K562 (cell line): ENCODE data around the gene STXBP6. TPM values are rescaled to one million over a fixed set of nuclear protein-coding genes. Genes with fewer than 3 reads are reported as not detected.

Source experiments
- ATAC-seq: fragments of 200-7000 bp; cut with Tn5 transposase; 3 replicates; pipeline ENCODE4 v1.9.1; 2020; ENCODE audit warnings: moderate library complexity
- BruUV-seq: library from RNA; stranded (reverse); fragments of 400-500 nt; replicated peaks from 2 replicates; lab custom pipeline; 2021; lab: Mats Ljungman, UMichigan
- CTCF ChIA-PET: fragments of 300-600 bp; formaldehyde crosslinking; extraction: SDS; loops from one replicate; lab custom pipeline; 2021; ENCODE audit warnings: low intra/inter-chr PET ratio; lab: Yijun Ruan, JAX
- POLR2A ChIA-PET: fragments of 300-600, 350-650 bp; sonication (Branson Sonifier 250); formaldehyde crosslinking; extraction: SDS; loops from one replicate; lab custom pipeline; 2021; ENCODE audit warnings: antibody characterized with exemption, inconsistent platforms; lab: Yijun Ruan, JAX
- DNase-seq, 4 experiments: peaks; one replicate each; pipeline versions ENCODE4 v3.0.0 to v3.0.0-alpha.2; 2011 to 2018; ENCODE audit warnings: low spot score in 3 of 4, mixed read lengths in 3 of 4; ENCODE audit errors: extremely low read depth in 1 of 4
- FAIRE-seq: peaks from 2 replicates; lab custom pipeline; 2011; peaks lifted over from hg19 to GRCh38; lab: Jason Lieb, UNC
- H2AFZ ChIP-seq: 2 replicates; pipeline ENCODE4 v1.6.0; 2011; ENCODE audit warnings: low read depth, low read length, control low read depth, inconsistent platforms
- H3K27ac ChIP-seq: fragments of 200-600 bp; 3 replicates; pipeline ENCODE4 v1.8.0; 2011; ENCODE audit warnings: low read depth, mild to moderate bottlenecking, control low read depth, inconsistent platforms, low read length, moderate library complexity, mixed read lengths; ENCODE audit errors: extremely low read depth
- H3K27me3 ChIP-seq, 2 experiments: fragments of 300-600 bp in 1 of 2; 2 replicates in 1 of 2; 3 replicates in 1 of 2; pipeline versions ENCODE4 v1.6.0 to v1.8.0; 2011; ENCODE audit warnings: inconsistent platforms in 2 of 2, low read length in 2 of 2, mild to moderate bottlenecking in 1 of 2, mixed read lengths in 1 of 2, moderate library complexity in 1 of 2; ENCODE audit not compliant: control insufficient read depth in 2 of 2, insufficient read depth in 2 of 2
- H3K36me3 ChIP-seq: fragments of 300-600 bp; 3 replicates; pipeline ENCODE4 v1.8.0; 2011; ENCODE audit warnings: mild to moderate bottlenecking, low read length, inconsistent platforms; ENCODE audit not compliant: control insufficient read depth, insufficient read depth
- H3K4me1 ChIP-seq, 2 experiments: fragments of 200-600 bp in 1 of 2; replicated peaks in 1 of 2; 2 replicates in 1 of 2; 3 replicates in 1 of 2; pipeline versions ENCODE4 v1.5.1 to v1.8.0; 2011; ENCODE audit warnings: inconsistent platforms in 2 of 2, low read length in 2 of 2, mild to moderate bottlenecking in 1 of 2, mixed read lengths in 1 of 2, moderate library complexity in 1 of 2; ENCODE audit not compliant: control insufficient read depth in 2 of 2, insufficient read depth in 2 of 2
- H3K4me2 ChIP-seq: 2 replicates; pipeline ENCODE4 v1.6.1; 2011; ENCODE audit warnings: low read length, control low read depth, inconsistent platforms, mixed read lengths; ENCODE audit not compliant: insufficient read depth
- H3K4me3 ChIP-seq: fragments of 200-600 bp; sonication (generic), shearing (Covaris generic); 2 replicates; pipeline ENCODE4 v1.5.1; 2016; ENCODE audit warnings: control low read depth, inconsistent platforms
- H3K79me2 ChIP-seq: fragments of 200-600 bp; 3 replicates; pipeline ENCODE4 v1.8.0; 2011; ENCODE audit warnings: low read length, inconsistent platforms; ENCODE audit not compliant: control insufficient read depth, insufficient read depth
- H3K9ac ChIP-seq, 2 experiments: 2 replicates each; pipeline versions ENCODE4 v1.6.0 to v1.6.1; 2011; ENCODE audit warnings: low read depth in 2 of 2, low read length in 2 of 2, control low read depth in 1 of 2, inconsistent platforms in 1 of 2, mild to moderate bottlenecking in 1 of 2, mixed read lengths in 1 of 2; ENCODE audit not compliant: insufficient read depth in 1 of 2
- H3K9me1 ChIP-seq: one replicate; pipeline ENCODE4 v1.6.0; 2011; ENCODE audit warnings: inconsistent platforms, mild to moderate bottlenecking, low read length, moderate library complexity; ENCODE audit not compliant: control insufficient read depth, insufficient read depth
- H3K9me3 ChIP-seq: replicated peaks from 2 replicates; pipeline ENCODE4 v1.5.1; 2011; ENCODE audit warnings: low read depth, low read length, inconsistent platforms; ENCODE audit not compliant: control insufficient read depth, insufficient read depth
- H4K20me1 ChIP-seq: replicated peaks from 2 replicates; pipeline ENCODE4 v1.6.1; 2011; ENCODE audit warnings: low read length, inconsistent platforms, mixed read lengths; ENCODE audit not compliant: control insufficient read depth, insufficient read depth
- PML ChIP-seq: IDR thresholded peaks from 2 replicates; pipeline ENCODE4 v1.6.1; 2012; ENCODE audit warnings: low read length, inconsistent platforms
- RBM14 ChIP-seq: fragments of 200-400 bp; formaldehyde crosslinking; IDR thresholded peaks from 2 replicates; pipeline ENCODE4 v1.6.1; 2018; ENCODE audit warnings: low read depth, mild to moderate bottlenecking, low read length, moderate library complexity, borderline replicate concordance; ENCODE audit not compliant: insufficient read depth
- ZNF232 ChIP-seq: sonication (generic); formaldehyde crosslinking; IDR thresholded peaks from 2 replicates; pipeline ENCODE4 v1.8.0; 2022; ENCODE audit warnings: mild to moderate bottlenecking, missing genetic modification reagents
- WGBS: fragments of 100-300 bp; shearing (Covaris generic); methylation state at CpG from one replicate; pipeline ENCODE4 v1.1.6; 2016; ENCODE audit warnings: low coverage, mixed read lengths; ENCODE audit not compliant: insufficient coverage; ENCODE audit errors: missing lambda C conversion rate; 5-methylcytosine and 5-hydroxymethylcytosine counted together
- in situ Hi-C: fragments of 300-500 bp; cut with MboI; formaldehyde crosslinking; loops from 4 replicates; pipeline ENCODE4 v1.15.0; 2018; ENCODE audit warnings: inconsistent platforms, mixed read lengths
- intact Hi-C: fragments of 100-400 bp; cut with micrococcal nuclease; formaldehyde crosslinking; loops from 2 replicates; pipeline ENCODE4 v1.14.2; 2022
- polyA plus RNA-seq, 8 experiments: library from polyadenylated mRNA; depleted of rRNA in 4 of 8; stranded (reverse) in 5 of 8; unstranded in 3 of 8; fragments of >200 nt; fragmentation: Nextera tagmentation in 2 of 8; fragmentation: Illumina TruSeq in 1 of 8; extraction: Ambion mirVana in 2 of 8; extraction: Trizol in 1 of 8; gene quantifications; 2 replicates each; pipeline versions ENCODE4 v1.2.1 to v1.2.3, GENCODE V29; 2011 to 2014; ENCODE audit warnings: inconsistent platforms in 1 of 8, missing spikeins in 1 of 8
- total RNA-seq, 7 experiments: library from RNA; depleted of rRNA in 6 of 7; stranded (reverse); fragments of >200 nt in 6 of 7; fragmentation: Illumina TruSeq in 2 of 7; extraction: Trizol in 2 of 7; gene quantifications; 2 replicates each; pipeline versions ENCODE4 v1.2.1 to v1.2.3, GENCODE V29; 2011 to 2021; ENCODE audit warnings: low replicate concordance in 1 of 7
- TF ChIP-seq, protein P1 (sequence below): fragments of 450-650 bp; IDR thresholded peaks from 2 replicates; pipeline ENCODE4 v1.6.1; 2016; ENCODE audit warnings: mild to moderate bottlenecking, moderate library complexity

STXBP6 gene
- total and polyA plus RNA-seq, 9 of the 15 experiments (the other 6 are each of a cell fraction or from before 2014, with no cell fraction given): 0.27 to 0.89 (median 0.59) TPM

DNA sequence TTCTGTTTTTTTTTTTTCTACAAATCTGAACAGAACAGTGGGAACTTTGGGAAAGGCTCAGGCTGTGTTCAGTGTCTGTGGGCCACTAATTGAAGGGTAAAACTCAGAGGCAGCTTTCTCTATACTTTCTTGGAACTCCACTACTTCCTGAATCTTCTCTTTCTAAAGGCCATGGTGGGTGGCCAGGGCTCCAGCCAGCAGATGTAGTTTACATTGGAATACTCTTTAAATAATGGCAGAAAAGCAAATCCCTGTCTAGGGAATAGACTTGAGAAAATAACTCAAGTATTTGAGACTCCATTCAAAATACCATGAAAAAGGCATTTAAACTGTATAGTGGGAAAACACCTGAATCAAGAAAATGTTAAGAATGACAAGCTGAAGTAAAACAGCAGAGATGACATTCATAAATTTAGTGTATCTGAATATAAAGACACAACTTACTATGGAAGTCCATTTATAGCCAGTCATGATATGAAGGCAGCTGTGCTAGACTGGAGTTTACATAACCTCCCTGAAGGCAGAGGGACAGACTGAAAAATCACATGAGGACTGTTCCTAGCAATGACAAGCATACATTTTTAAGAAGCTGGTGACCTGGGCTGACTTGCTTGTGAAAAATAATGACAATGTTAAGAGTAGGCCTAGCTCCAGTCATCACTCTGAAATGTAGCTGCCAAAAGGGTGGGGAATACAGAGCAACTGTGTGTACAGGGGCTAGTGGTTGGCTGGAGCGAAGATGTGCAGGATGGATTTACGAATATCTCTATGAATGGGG lies 168.6 kb downstream of the STXBP6 start:
- no peaks in the 10 kb centered on the region for H3K4me1 ChIP-seq
- no peak overlapping the region for H3K4me2 ChIP-seq
- H2AFZ ChIP-seq: no peak overlapping the region
- no peak overlapping the region for H3K4me3 ChIP-seq
- no peak for FAIRE-seq
- intact Hi-C loops: no loop called here
- in situ Hi-C loops: no loop called here
- no peak overlapping the region for H3K9ac ChIP-seq
- no peaks in the 10 kb centered on the region for H4K20me1 ChIP-seq
- no peaks in the 10 kb centered on the region for H3K27me3 ChIP-seq
- H3K79me2 ChIP-seq: no peaks in the 10 kb centered on the region
- no peak for ATAC-seq
- 6% methylated on average over 2 of the region's 2 CpGs for WGBS
- no peak for DNase-seq
- CTCF ChIA-PET: no interaction called here
- BruUV-seq: no TSS peak
- H3K27ac ChIP-seq: no peak overlapping the region
- no peaks in the 10 kb centered on the region for H3K9me3 ChIP-seq
- H3K9me1 ChIP-seq: no peaks in the 10 kb centered on the region
- TF ChIP-seq RBM14: no peak
- TF ChIP-seq, protein P1, sequence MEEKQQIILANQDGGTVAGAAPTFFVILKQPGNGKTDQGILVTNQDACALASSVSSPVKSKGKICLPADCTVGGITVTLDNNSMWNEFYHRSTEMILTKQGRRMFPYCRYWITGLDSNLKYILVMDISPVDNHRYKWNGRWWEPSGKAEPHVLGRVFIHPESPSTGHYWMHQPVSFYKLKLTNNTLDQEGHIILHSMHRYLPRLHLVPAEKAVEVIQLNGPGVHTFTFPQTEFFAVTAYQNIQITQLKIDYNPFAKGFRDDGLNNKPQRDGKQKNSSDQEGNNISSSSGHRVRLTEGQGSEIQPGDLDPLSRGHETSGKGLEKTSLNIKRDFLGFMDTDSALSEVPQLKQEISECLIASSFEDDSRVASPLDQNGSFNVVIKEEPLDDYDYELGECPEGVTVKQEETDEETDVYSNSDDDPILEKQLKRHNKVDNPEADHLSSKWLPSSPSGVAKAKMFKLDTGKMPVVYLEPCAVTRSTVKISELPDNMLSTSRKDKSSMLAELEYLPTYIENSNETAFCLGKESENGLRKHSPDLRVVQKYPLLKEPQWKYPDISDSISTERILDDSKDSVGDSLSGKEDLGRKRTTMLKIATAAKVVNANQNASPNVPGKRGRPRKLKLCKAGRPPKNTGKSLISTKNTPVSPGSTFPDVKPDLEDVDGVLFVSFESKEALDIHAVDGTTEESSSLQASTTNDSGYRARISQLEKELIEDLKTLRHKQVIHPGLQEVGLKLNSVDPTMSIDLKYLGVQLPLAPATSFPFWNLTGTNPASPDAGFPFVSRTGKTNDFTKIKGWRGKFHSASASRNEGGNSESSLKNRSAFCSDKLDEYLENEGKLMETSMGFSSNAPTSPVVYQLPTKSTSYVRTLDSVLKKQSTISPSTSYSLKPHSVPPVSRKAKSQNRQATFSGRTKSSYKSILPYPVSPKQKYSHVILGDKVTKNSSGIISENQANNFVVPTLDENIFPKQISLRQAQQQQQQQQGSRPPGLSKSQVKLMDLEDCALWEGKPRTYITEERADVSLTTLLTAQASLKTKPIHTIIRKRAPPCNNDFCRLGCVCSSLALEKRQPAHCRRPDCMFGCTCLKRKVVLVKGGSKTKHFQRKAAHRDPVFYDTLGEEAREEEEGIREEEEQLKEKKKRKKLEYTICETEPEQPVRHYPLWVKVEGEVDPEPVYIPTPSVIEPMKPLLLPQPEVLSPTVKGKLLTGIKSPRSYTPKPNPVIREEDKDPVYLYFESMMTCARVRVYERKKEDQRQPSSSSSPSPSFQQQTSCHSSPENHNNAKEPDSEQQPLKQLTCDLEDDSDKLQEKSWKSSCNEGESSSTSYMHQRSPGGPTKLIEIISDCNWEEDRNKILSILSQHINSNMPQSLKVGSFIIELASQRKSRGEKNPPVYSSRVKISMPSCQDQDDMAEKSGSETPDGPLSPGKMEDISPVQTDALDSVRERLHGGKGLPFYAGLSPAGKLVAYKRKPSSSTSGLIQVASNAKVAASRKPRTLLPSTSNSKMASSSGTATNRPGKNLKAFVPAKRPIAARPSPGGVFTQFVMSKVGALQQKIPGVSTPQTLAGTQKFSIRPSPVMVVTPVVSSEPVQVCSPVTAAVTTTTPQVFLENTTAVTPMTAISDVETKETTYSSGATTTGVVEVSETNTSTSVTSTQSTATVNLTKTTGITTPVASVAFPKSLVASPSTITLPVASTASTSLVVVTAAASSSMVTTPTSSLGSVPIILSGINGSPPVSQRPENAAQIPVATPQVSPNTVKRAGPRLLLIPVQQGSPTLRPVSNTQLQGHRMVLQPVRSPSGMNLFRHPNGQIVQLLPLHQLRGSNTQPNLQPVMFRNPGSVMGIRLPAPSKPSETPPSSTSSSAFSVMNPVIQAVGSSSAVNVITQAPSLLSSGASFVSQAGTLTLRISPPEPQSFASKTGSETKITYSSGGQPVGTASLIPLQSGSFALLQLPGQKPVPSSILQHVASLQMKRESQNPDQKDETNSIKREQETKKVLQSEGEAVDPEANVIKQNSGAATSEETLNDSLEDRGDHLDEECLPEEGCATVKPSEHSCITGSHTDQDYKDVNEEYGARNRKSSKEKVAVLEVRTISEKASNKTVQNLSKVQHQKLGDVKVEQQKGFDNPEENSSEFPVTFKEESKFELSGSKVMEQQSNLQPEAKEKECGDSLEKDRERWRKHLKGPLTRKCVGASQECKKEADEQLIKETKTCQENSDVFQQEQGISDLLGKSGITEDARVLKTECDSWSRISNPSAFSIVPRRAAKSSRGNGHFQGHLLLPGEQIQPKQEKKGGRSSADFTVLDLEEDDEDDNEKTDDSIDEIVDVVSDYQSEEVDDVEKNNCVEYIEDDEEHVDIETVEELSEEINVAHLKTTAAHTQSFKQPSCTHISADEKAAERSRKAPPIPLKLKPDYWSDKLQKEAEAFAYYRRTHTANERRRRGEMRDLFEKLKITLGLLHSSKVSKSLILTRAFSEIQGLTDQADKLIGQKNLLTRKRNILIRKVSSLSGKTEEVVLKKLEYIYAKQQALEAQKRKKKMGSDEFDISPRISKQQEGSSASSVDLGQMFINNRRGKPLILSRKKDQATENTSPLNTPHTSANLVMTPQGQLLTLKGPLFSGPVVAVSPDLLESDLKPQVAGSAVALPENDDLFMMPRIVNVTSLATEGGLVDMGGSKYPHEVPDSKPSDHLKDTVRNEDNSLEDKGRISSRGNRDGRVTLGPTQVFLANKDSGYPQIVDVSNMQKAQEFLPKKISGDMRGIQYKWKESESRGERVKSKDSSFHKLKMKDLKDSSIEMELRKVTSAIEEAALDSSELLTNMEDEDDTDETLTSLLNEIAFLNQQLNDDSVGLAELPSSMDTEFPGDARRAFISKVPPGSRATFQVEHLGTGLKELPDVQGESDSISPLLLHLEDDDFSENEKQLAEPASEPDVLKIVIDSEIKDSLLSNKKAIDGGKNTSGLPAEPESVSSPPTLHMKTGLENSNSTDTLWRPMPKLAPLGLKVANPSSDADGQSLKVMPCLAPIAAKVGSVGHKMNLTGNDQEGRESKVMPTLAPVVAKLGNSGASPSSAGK: no peak
- no peak for TF ChIP-seq ZNF232 (CRISPR knock-in tag)
- no peak for TF ChIP-seq PML
- TF ChIP-seq, all 486 proteins: peak for 0
- no peaks in the 10 kb centered on the region for H3K36me3 ChIP-seq
- POLR2A ChIA-PET: no interaction called here
